OCI-LY3 (cell line): ENCODE measurements around the gene FZR1.

Experiments used
- H2AFZ ChIP-seq: fragments of 200-600, 300-600 bp; shearing (Covaris generic); 2 replicates; pipeline ENCODE4 v1.6.0; 2014; ENCODE audit warnings: antibody characterized with exemption, low read depth, low read length
- H3K27ac ChIP-seq: fragments of 200-600, 300-600 bp; sonication (generic); 2 replicates; pipeline ENCODE4 v1.5.1; 2014; ENCODE audit warnings: mild to moderate bottlenecking, low read length, moderate library complexity, mixed read lengths
- H3K27me3 ChIP-seq: fragments of 200-600, 300-600 bp; sonication (generic); 2 replicates; pipeline ENCODE4 v1.6.1; 2014; ENCODE audit warnings: low read depth, low read length, mixed read lengths
- H3K36me3 ChIP-seq: fragments of 200-600, 300-600 bp; sonication (generic); replicated peaks from 2 replicates; pipeline ENCODE3; 2014; ENCODE audit warnings: low read depth, low read length, mixed read lengths
- H3K4me1 ChIP-seq: fragments of 300-600, 200-600 bp; sonication (generic); 2 replicates; pipeline ENCODE4 v1.6.1; 2014; ENCODE audit warnings: low read length, mixed read lengths
- H3K4me2 ChIP-seq: fragments of 200-600, 300-600 bp; sonication (generic); 2 replicates; pipeline ENCODE4 v1.6.1; 2014; ENCODE audit warnings: low read length, mixed read lengths
- H3K4me3 ChIP-seq: fragments of 300-600, 200-600 bp; sonication (generic); 2 replicates; pipeline ENCODE4 v1.5.1; 2014; ENCODE audit warnings: antibody characterized with exemption, mild to moderate bottlenecking, low read length, moderate library complexity
- H3K79me2 ChIP-seq: fragments of 300-600, 200-600 bp; shearing (Covaris generic); 2 replicates; pipeline ENCODE4 v1.6.1; 2014; ENCODE audit warnings: mild to moderate bottlenecking, low read length, mixed read lengths
- H3K9ac ChIP-seq: fragments of 300-600, 200-600 bp; shearing (Covaris generic); 2 replicates; pipeline ENCODE4 v1.6.0; 2014; ENCODE audit warnings: mild to moderate bottlenecking, low read length, moderate library complexity
- H3K9me3 ChIP-seq: fragments of 200-600, 300-600 bp; shearing (Covaris generic); 2 replicates; pipeline ENCODE4 v1.6.1; 2014; ENCODE audit warnings: low read length, mixed read lengths; ENCODE audit not compliant: insufficient read depth
- H4K20me1 ChIP-seq: fragments of 200-600, 300-600 bp; sonication (generic); 2 replicates; pipeline ENCODE4 v1.6.1; 2016; ENCODE audit warnings: low read length, mixed read lengths; ENCODE audit not compliant: insufficient read depth
- EZH2phosphoT487 ChIP-seq: fragments of 200-600 bp; shearing (Covaris generic); IDR thresholded peaks from 2 replicates; pipeline ENCODE4 v1.6.1; 2018; ENCODE audit warnings: antibody characterized with exemption, mixed run types, low read depth
- TF ChIP-seq, protein P1 (sequence below): fragments of 200-600, 300-600 bp; sonication (generic); IDR thresholded peaks from 2 replicates; pipeline ENCODE4 v1.5.1; 2014; ENCODE audit warnings: antibody characterized with exemption, low read length, low read depth

The FZR1 gene

DNA sequence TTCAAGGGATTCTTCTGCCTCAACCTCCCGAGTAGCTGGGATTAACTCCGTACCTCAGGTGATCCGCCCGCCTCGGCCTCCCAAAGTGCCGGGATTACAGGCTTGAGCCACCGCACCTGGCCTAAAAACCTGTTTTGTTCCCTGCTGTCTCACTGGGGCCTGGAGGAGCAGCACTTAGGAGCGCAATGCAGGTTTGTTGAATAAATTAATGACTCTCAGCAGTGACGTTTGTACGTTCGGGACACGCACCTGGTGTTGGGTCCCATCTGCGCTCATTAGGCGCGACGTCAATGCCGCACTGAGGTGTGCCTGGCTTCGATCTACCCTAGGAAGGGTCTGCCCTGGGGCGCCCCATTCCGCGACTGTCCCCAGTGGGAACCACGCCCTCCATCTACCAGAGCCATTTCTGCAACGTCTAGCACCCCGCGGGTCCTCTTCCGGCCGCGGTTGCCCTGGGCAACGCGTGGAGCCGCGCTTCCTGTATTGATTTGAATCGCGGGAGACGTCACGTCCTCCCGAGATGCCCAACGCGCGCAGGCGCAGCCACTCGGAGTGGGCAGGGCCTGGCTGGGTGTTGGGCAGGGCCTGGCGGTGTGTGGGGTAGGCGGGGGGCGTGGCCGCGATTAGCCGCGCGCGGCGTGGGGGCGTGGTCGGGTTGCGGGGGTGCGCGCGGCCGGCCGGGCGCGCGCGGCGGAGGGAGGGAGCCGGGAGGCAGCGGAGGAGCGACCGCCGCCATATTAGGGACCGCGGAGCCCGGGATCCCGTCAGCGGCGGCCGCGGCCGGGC is at the start of gene FZR1:
TSS of gene FZR1 (plus strand) at position 714 of the 786 bp plus-strand sequence. CDS start 16,679 bp downstream, outside the sequence.
- H3K9ac ChIP-seq, result peak within 1 kb of the TSS; percentile 84
- TF ChIP-seq EZH2phosphoT487, result no peak
- TF ChIP-seq, protein P1, sequence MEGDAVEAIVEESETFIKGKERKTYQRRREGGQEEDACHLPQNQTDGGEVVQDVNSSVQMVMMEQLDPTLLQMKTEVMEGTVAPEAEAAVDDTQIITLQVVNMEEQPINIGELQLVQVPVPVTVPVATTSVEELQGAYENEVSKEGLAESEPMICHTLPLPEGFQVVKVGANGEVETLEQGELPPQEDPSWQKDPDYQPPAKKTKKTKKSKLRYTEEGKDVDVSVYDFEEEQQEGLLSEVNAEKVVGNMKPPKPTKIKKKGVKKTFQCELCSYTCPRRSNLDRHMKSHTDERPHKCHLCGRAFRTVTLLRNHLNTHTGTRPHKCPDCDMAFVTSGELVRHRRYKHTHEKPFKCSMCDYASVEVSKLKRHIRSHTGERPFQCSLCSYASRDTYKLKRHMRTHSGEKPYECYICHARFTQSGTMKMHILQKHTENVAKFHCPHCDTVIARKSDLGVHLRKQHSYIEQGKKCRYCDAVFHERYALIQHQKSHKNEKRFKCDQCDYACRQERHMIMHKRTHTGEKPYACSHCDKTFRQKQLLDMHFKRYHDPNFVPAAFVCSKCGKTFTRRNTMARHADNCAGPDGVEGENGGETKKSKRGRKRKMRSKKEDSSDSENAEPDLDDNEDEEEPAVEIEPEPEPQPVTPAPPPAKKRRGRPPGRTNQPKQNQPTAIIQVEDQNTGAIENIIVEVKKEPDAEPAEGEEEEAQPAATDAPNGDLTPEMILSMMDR, result peak; percentile 22; the same call in 1 of the 2 replicates

DNA sequence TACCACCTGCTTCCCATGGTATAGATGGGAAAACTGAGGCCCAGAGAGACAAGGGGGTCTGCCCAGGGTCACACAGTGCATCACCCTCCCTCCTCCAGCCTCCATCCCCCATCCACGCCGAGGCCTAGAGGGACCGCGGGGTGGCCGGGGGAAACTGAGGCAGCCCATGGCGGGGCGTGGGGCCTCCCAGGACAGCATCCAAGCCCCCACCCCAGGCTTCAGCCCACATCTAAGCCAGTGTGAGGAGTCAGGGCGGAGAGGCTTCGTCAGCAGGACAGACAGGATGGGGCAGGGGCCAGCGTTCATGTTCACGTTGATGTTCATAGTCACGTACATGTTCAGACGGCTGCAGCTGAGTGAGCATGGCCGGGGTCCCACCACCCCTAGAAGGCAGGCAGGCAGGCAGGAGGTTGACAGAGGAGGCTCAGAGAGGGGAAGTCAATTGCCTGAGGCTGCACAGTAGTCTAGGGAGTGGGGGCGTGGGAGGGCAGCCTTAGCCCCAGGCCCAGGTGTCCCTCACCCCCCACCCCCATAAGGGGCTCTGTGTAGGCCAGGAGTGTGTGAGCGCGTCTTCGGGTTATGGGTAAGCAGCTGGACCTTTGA is 49.1 kb upstream of the FZR1 start:
- Histone ChIP-seq H2AFZ (no peak overlapping the region), H3K36me3 (peaks cover 40% of the 10 kb centered on the region), H4K20me1 (peaks cover 20% of the 10 kb centered on the region), H3K4me1 (no peaks in the 10 kb centered on the region), H3K9ac (no peak overlapping the region), H3K9me3 (no peaks in the 10 kb centered on the region), H3K27me3 (no peaks in the 10 kb centered on the region), H3K4me3 (no peak overlapping the region), H3K4me2 (no peak overlapping the region), H3K27ac (no peak overlapping the region), H3K79me2 (no peaks in the 10 kb centered on the region; the same call in 1 of the 2 replicates)
- TF ChIP-seq, protein P1, result no peak
- TF ChIP-seq EZH2phosphoT487, result no peak

More for the DNA sequence above, at the start of gene FZR1:
- Histone ChIP-seq H3K4me1 (peaks cover 18% of the 10 kb centered on the region), H2AFZ (peak within 1 kb of the TSS; percentile 57; the same call in 1 of the 2 replicates), H3K4me3 (peak within 1 kb of the TSS; percentile 85), H3K4me2 (peak within 1 kb of the TSS; percentile 93), H3K27me3 (no peaks in the 10 kb centered on the region), H3K27ac (peak within 1 kb of the TSS; percentile 64), H3K36me3 (peaks cover 19% of the 10 kb centered on the region), H3K79me2 (peaks cover 46% of the 10 kb centered on the region), H3K9me3 (no peaks in the 10 kb centered on the region), H4K20me1 (peaks cover 22% of the 10 kb centered on the region; the same call in 1 of the 2 replicates)

DNA sequence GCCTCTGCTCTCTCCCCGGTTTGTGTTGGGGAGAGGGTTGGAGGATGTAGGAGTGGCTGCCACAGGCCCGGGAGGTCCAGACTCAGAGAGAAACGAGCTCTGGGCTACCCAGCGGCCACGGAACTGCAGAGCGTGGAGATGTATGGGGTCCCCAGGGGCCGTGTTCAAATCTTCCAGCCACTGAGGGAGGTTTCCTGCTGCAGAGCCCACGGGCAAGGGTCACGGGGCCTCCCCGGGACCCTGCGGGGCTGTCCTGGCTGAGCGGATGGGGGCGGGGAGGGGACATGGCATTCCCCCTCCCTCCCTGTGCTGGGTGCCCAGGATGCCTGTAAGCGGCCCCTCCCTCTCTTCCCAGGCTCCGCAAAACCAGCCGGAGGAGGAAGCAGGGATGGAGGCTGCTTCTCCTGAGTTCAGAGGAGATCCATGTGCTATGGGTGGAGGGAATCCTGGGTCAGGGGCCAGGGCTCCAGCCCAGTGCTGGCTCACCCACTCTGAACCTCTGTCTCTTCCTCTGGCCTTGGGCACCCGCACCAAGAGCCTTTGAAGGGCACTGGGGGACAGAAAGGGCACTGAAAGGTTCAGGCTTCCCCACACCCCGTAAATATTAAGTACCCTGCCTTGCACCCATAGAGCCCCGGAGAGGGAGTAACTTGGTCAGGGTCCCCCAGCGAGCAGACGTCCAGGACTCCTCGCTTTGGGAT is 48.4 kb upstream of the FZR1 start:
- Histone ChIP-seq H3K36me3 (peaks cover 33% of the 10 kb centered on the region), H3K9ac (no peak overlapping the region), H3K9me3 (no peaks in the 10 kb centered on the region), H3K79me2 (no peaks in the 10 kb centered on the region; the same call in 1 of the 2 replicates), H3K4me2 (no peak overlapping the region), H3K4me1 (no peaks in the 10 kb centered on the region), H2AFZ (no peak overlapping the region), H4K20me1 (peaks cover 20% of the 10 kb centered on the region), H3K27ac (no peak overlapping the region), H3K4me3 (no peak overlapping the region), H3K27me3 (no peaks in the 10 kb centered on the region)
- TF ChIP-seq, protein P1, result no peak
